Subcutaneous preadipocyte (primary cell): ENCODE results near the gene IL9R. TPM values are rescaled to one million over a fixed set of nuclear protein-coding genes. Genes with fewer than 3 reads are reported as not detected.

Experiments
- total RNA-seq: library from RNA; depleted of rRNA; stranded (reverse); fragments of >200 nt; gene quantifications from 2 replicates; pipeline ENCODE4 v1.2.3, GENCODE V29; 2012

The IL9R gene
- not detected in 2 replicates for total RNA-seq

GRCh38 chrX:155997436-155997835, at the start of gene IL9R:
Gene IL9R, plus strand, starts transcription at chrX:155997696. Its CDS starts 64 bp downstream, at chrX:155997760.

Other genes with a start within 250 kb of the IL9R start
- 28.7 and 30.5 TPM in 2 replicates for gene VAMP7, start 116.4 kb upstream of the IL9R start, total RNA-seq